Natural killer cell (primary cell): ENCODE results near the gene EMC1. TPM values are rescaled to one million over a fixed set of nuclear protein-coding genes. Genes with fewer than 3 reads are reported as not detected.

Experiments used
- ATAC-seq, 3 donors: fragments of 150-1000 bp in 2 of 3; fragments of 200-7000 bp in 1 of 3; cut with Tn5 transposase; 1 replicate in 1 of 3; 2 replicates in 2 of 3; pipeline ENCODE4 v1.10.0; 2021; ENCODE audit warnings: mild to moderate bottlenecking in 2 of 3, moderate library complexity in 2 of 3
- DNase-seq, 2 donors: peaks; one replicate each; pipeline versions ENCODE4 v3.0.0 to v3.0.0-alpha.2; 2013 to 2021; ENCODE audit warnings: mixed read lengths in 1 of 2
- H3K27ac ChIP-seq: one replicate; pipeline ENCODE4 v1.5.1; 2013; ENCODE audit warnings: mild to moderate bottlenecking, low read length
- H3K27me3 ChIP-seq: one replicate; pipeline ENCODE4 v1.6.1; 2013; ENCODE audit warnings: low read length; ENCODE audit not compliant: control insufficient read depth, insufficient read depth
- H3K36me3 ChIP-seq: one replicate; pipeline ENCODE4 v1.6.1; 2013; ENCODE audit warnings: low read length; ENCODE audit not compliant: control insufficient read depth, insufficient read depth
- H3K4me1 ChIP-seq: one replicate; pipeline ENCODE4 v1.6.1; 2013; ENCODE audit warnings: low read length; ENCODE audit not compliant: control insufficient read depth, insufficient read depth
- H3K4me3 ChIP-seq: one replicate; pipeline ENCODE4 v1.5.1; 2013; ENCODE audit warnings: low read length
- H3K9me3 ChIP-seq: one replicate; pipeline ENCODE4 v1.6.1; 2013; ENCODE audit warnings: low read length; ENCODE audit not compliant: control insufficient read depth, insufficient read depth
- H3K27ac Mint-ChIP-seq, 2 donors: one replicate each; pipeline ENCODE4 v1.8.0; 2022; ENCODE audit warnings: mild to moderate bottlenecking in 2 of 2, mixed read lengths in 2 of 2, moderate library complexity in 1 of 2
- H3K27me3 Mint-ChIP-seq, 2 donors: one replicate each; pipeline ENCODE4 v1.8.0; 2022; ENCODE audit warnings: low read depth in 2 of 2, mixed read lengths in 2 of 2
- H3K36me3 Mint-ChIP-seq: one replicate; pipeline ENCODE4 v1.8.0; 2022; ENCODE audit warnings: mixed read lengths
- H3K4me1 Mint-ChIP-seq, 2 donors: one replicate each; pipeline ENCODE4 v1.8.0; 2022; ENCODE audit warnings: mixed read lengths in 2 of 2
- H3K4me3 Mint-ChIP-seq: one replicate; pipeline ENCODE4 v1.8.0; 2022; ENCODE audit warnings: mild to moderate bottlenecking, moderate library complexity, mixed read lengths
- H3K9me3 Mint-ChIP-seq, 2 donors: one replicate each; pipeline ENCODE4 v1.8.0; 2022; ENCODE audit warnings: mixed read lengths in 2 of 2
- WGBS: methylation state at CpG from one replicate; pipeline ENCODE4 v1.1.7; 2013; ENCODE audit warnings: missing lambda C conversion rate; ENCODE audit not compliant: insufficient coverage; 5-methylcytosine and 5-hydroxymethylcytosine counted together
- intact Hi-C: fragments of 100-400 bp; cut with micrococcal nuclease; formaldehyde crosslinking; loops from one replicate; pipeline ENCODE4 v1.14.2; 2022
- total RNA-seq, 4 donors: library from RNA; stranded (reverse); fragments of 120-200 nt in 1 of 4; gene quantifications; one replicate each; pipeline versions ENCODE4 v1.2.3 to v1.2.4, GENCODE V29; 2013 to 2022
- TF ChIP-seq, protein P1 (sequence below): fragments of 200-600 bp; IDR thresholded peaks from one replicate; pipeline ENCODE4 v1.8.0; 2022; ENCODE audit warnings: antibody characterized with exemption

Gene EMC1
- total RNA-seq, 3 donors from 2014 or later (not counting 1 experiment from before 2014, with no cell fraction given): 30.7 to 36.0 (median 33.5) TPM

DNA sequence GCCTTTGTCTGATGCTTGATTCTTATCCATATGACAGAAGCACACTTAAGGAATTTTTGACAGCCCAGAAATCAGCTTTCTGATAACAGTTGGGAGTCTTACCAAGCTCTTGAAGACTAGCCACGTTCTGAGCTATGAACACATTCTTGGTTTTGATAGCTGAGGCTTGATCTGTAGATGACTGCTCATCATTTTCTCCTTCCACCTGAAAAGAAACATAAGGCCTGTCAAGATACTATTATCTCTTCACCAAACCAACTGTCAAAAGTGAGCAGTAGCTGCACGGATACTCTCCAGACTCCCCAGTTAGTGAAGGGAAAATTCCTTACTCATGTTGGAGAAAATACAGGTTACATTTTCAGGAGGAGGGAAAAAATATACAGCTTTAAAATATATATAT, 53.5 kb downstream of the EMC1 start:
- no peak overlapping the region for H3K4me3 ChIP-seq
- Mint-ChIP-seq H3K9me3 (no peaks in the 10 kb centered on the region), H3K4me3 (no peak overlapping the region), H3K4me1 (peaks cover 11 to 21% of the 10 kb centered on the region in 2 donors), H3K27me3 (no peaks in the 10 kb centered on the region), H3K36me3 (peaks cover 43% of the 10 kb centered on the region), H3K27ac (no peak overlapping the region)
- H3K4me1 ChIP-seq: peaks cover 3% of the 10 kb centered on the region
- H3K27ac ChIP-seq: no peak overlapping the region
- 100% methylated on average over 1 of the region's 2 CpGs for WGBS
- no peaks in the 10 kb centered on the region for H3K9me3 ChIP-seq
- H3K27me3 ChIP-seq: no peaks in the 10 kb centered on the region
- TF ChIP-seq, protein P1, sequence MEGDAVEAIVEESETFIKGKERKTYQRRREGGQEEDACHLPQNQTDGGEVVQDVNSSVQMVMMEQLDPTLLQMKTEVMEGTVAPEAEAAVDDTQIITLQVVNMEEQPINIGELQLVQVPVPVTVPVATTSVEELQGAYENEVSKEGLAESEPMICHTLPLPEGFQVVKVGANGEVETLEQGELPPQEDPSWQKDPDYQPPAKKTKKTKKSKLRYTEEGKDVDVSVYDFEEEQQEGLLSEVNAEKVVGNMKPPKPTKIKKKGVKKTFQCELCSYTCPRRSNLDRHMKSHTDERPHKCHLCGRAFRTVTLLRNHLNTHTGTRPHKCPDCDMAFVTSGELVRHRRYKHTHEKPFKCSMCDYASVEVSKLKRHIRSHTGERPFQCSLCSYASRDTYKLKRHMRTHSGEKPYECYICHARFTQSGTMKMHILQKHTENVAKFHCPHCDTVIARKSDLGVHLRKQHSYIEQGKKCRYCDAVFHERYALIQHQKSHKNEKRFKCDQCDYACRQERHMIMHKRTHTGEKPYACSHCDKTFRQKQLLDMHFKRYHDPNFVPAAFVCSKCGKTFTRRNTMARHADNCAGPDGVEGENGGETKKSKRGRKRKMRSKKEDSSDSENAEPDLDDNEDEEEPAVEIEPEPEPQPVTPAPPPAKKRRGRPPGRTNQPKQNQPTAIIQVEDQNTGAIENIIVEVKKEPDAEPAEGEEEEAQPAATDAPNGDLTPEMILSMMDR: no peak
- DNase-seq: no peak
- intact Hi-C loops: no loop called here
- ATAC-seq: no peak
- peaks cover 72% of the 10 kb centered on the region for H3K36me3 ChIP-seq

DNA sequence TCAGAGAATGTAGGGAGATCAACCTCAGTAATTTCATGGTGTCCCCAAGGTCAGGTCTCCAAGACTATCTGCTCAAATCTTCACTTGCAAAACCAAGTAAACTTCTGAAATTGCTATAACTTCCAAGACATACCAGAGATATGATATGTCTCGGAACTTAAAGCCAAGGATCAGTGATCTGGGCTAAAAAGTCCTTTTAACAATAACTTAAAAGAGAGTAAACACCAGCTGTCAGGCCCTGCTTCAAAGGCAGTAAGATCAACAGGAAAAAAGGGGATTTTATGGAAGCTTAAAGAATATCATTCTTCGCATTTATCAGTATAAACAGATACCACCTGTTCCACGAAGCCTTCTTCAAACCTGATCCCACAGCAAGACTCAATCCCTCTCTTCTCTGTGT, 55.0 kb downstream of the EMC1 start:
- Histone ChIP-seq H3K36me3 (peaks cover 82% of the 10 kb centered on the region), H3K4me3 (no peak overlapping the region), H3K27ac (no peak overlapping the region), H3K27me3 (no peaks in the 10 kb centered on the region), H3K4me1 (no peaks in the 10 kb centered on the region), H3K9me3 (no peaks in the 10 kb centered on the region)
- no peak for ATAC-seq
- no peaks in the 10 kb centered on the region for H3K9me3 Mint-ChIP-seq
- WGBS: 80% methylated on average over 2 of the region's 3 CpGs
- intact Hi-C loops: no loop called here
- no peak for DNase-seq
- TF ChIP-seq, protein P1: no peak
- H3K4me3 Mint-ChIP-seq: no peak overlapping the region
- H3K27me3 Mint-ChIP-seq: no peaks in the 10 kb centered on the region
- H3K36me3 Mint-ChIP-seq: peaks cover 43% of the 10 kb centered on the region
- H3K4me1 Mint-ChIP-seq: peaks cover 0 to 6% of the 10 kb centered on the region in 2 donors
- no peak overlapping the region for H3K27ac Mint-ChIP-seq

DNA sequence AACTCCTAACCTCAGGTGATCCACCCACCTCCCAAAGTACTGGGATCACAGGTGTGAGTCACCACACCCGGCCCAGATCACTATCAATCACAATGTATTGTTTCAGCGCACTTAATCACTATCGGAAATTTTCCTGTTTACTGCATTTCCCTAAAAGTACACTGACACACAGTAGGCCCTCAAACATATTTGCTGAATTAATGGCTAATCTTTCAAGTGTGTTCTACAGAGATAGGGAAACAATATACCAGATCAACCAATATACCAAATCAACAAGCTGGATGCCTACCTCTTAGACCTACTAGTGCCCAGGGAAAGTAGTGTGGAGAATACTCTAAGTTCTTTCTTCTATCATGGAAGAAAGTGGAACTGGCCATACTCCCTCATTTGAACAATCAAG, 58.3 kb downstream of the EMC1 start:
- Mint-ChIP-seq H3K36me3 (peaks cover 27% of the 10 kb centered on the region), H3K27me3 (no peaks in the 10 kb centered on the region), H3K27ac (no peak overlapping the region), H3K4me1 (peaks cover 0 to 9% of the 10 kb centered on the region in 2 donors), H3K9me3 (no peaks in the 10 kb centered on the region), H3K4me3 (no peak overlapping the region)
- no peaks in the 10 kb centered on the region for H3K27me3 ChIP-seq
- H3K27ac ChIP-seq: no peak overlapping the region
- no peaks in the 10 kb centered on the region for H3K9me3 ChIP-seq
- no peak overlapping the region for H3K4me3 ChIP-seq
- DNase-seq: no peak
- TF ChIP-seq, protein P1: no peak
- no peak for ATAC-seq
- 98% methylated on average over 3 of the region's 3 CpGs for WGBS
- intact Hi-C loops: no loop called here
- no peaks in the 10 kb centered on the region for H3K4me1 ChIP-seq
- H3K36me3 ChIP-seq: peaks cover 84% of the 10 kb centered on the region

DNA sequence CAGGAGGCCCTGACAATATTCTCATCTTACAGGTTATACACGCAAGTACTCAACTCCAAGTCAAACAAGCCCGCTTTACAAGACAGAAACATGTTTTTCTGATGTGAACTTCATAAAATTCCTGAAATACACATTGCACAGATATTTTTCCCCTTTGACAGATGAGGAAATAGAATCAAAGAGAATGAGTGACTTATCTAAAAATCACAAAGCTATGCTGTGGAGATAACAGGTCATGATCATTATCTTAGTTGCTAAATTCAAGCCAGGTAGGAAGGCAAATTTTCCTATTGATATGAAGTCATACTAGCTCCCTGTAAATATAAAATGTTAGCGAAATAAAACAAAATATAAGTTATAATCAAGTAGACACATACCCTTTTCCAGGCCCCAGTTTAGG, 59.5 kb downstream of the EMC1 start:
- 100% methylated on average over 2 of the region's 3 CpGs for WGBS
- no peaks in the 10 kb centered on the region for H3K27me3 Mint-ChIP-seq
- ATAC-seq: no peak

More for the DNA sequence above, 59.5 kb downstream of the EMC1 start:
- H3K9me3 ChIP-seq: no peaks in the 10 kb centered on the region
- Mint-ChIP-seq H3K27ac (no peak overlapping the region), H3K9me3 (no peaks in the 10 kb centered on the region), H3K36me3 (peaks cover 25% of the 10 kb centered on the region), H3K4me3 (no peak overlapping the region), H3K4me1 (peaks cover 0 to 9% of the 10 kb centered on the region in 2 donors)
- TF ChIP-seq, protein P1: no peak
- H3K27ac ChIP-seq: no peak overlapping the region
- no peaks in the 10 kb centered on the region for H3K4me1 ChIP-seq
- intact Hi-C loops: no loop called here
- H3K27me3 ChIP-seq: no peaks in the 10 kb centered on the region
- peaks cover 78% of the 10 kb centered on the region for H3K36me3 ChIP-seq
- no peak overlapping the region for H3K4me3 ChIP-seq
- no peak for DNase-seq
